RWPE1 (cell line): ENCODE results near the gene TMA7.

Source experiments
- CTCF ChIA-PET: fragments of 350-600 bp; sonication (Branson Sonifier 250); formaldehyde crosslinking; extraction: SDS; loops from one replicate; lab custom pipeline; 2021; lab: Yijun Ruan, JAX
- POLR2A ChIA-PET: fragments of 400-600 bp; formaldehyde crosslinking; extraction: SDS; loops from one replicate; lab custom pipeline; 2020; ENCODE audit warnings: antibody characterized with exemption; ENCODE audit not compliant: low non-redundant PET; lab: Yijun Ruan, JAX
- DNase-seq: peaks from one replicate; pipeline ENCODE4 v3.0.0; 2012; ENCODE audit warnings: low spot score
- H3K27ac ChIP-seq: fragments of 450-650 bp; 2 replicates; pipeline ENCODE4 v1.5.1; 2017
- TF ChIP-seq, protein P1 (sequence below): fragments of 450-650 bp; conservative IDR thresholded peaks from 2 replicates; pipeline ENCODE4 v1.5.1; 2017; ENCODE audit warnings: low read depth, mild to moderate bottlenecking

The TMA7 gene

DNA sequence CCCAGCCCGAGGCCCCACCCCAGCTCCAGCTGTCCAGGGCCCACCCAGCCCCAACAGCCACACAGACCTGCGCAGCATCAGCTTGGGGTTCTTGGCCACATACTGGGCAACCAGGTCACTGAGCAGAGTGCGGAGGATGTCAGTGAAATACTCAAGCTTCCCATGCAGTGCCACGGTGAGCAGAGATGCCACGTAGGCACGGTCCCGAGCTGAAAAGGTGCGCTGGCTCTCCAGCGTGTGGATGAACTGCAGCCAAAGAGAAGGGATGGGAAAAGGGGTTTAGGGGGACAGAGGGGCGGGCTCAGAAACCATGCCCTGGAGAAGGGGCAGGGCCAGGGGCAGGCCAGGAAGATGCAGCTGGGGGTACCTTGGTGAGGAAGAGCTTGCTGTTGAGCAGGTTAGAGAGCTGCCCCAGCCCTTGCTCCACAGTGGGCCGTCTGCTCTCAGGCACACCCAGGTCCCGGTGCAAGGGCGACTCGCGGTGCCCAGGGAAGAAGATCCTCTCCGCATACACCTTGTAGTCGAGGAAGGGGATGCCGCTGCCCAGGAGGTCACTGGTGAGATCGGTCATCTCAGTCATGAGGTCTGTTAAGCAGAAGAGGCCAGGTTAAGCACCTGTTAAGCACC lies 27.6 kb upstream of the TMA7 start:
- ChIA-PET POLR2A (no interaction called here), CTCF (no interaction called here)
- DNase-seq = no peak
- TF ChIP-seq, protein P1, sequence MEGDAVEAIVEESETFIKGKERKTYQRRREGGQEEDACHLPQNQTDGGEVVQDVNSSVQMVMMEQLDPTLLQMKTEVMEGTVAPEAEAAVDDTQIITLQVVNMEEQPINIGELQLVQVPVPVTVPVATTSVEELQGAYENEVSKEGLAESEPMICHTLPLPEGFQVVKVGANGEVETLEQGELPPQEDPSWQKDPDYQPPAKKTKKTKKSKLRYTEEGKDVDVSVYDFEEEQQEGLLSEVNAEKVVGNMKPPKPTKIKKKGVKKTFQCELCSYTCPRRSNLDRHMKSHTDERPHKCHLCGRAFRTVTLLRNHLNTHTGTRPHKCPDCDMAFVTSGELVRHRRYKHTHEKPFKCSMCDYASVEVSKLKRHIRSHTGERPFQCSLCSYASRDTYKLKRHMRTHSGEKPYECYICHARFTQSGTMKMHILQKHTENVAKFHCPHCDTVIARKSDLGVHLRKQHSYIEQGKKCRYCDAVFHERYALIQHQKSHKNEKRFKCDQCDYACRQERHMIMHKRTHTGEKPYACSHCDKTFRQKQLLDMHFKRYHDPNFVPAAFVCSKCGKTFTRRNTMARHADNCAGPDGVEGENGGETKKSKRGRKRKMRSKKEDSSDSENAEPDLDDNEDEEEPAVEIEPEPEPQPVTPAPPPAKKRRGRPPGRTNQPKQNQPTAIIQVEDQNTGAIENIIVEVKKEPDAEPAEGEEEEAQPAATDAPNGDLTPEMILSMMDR = no peak
- H3K27ac ChIP-seq = peak overlapping the region; percentile 99

- ChIA-PET POLR2A (no interaction called here), CTCF (no interaction called here)
- no peak for DNase-seq
- peak overlapping the region; percentile 99 for H3K27ac ChIP-seq
- TF ChIP-seq, protein P1 = no peak
Measured at GRCh38 chr3:48413086-48413485, 27.0 kb upstream of the TMA7 start.

GRCh38 chr3:48413611-48414010 lies 26.4 kb upstream of the TMA7 start:
- peak overlapping the region; percentile 99 for H3K27ac ChIP-seq
- TF ChIP-seq, protein P1 = no peak
- no peak for DNase-seq
- ChIA-PET CTCF (no interaction called here), POLR2A (no interaction called here)

- TF ChIP-seq, protein P1 = no peak
- peak overlapping the region; percentile 99 for H3K27ac ChIP-seq
- ChIA-PET CTCF (interaction anchor here (1.1 kb wide), 1 partner anchor 21 kb away, joined by 6 read pairs; no protein-coding TSS in a partner anchor), POLR2A (no interaction called here)
- no peak for DNase-seq
Measured at GRCh38 chr3:48414376-48415250, 25.4 kb upstream of the TMA7 start.

DNA sequence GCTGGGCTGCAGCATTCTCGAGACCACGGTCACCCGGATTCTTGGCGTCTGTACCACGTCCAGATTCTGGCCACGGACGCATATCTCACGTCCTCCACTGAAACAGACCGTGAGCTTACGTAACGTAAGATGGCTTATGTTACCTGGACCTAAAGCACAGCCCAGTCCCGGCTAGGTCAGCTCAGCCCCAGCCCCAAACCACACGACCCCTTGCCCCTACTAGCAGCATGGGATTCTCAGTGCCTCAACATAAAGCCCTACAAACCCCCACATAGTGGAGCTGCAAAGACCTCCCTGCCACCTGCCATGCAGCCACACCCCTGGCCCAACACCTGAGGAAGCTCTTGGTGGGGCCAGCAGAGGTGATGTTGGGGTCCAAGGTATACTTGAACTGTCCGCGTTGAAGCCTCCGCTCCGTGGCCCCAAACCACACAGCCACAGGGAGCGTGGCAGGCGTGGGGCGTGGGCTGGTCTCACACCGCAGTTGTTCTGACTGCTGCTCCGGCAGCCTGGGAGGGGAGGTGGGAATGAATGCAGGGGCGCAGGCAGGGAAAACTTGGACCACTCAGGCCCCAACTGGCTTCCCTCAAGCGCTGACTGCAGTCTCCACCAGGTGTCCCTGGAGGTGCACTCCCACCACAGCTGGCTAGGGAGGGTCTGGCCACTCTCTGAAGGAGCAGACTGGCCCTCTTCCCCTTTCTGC lies 24.7 kb upstream of the TMA7 start:
- ChIA-PET CTCF (interaction anchor here (0.6 to 1.4 kb wide), 3 partner anchors 14 to 21 kb away, joined by 3 to 5 read pairs (median 5); no protein-coding TSS in a partner anchor), POLR2A (no interaction called here)
- no peak for DNase-seq
- TF ChIP-seq, protein P1 = no peak
- peak overlapping the region; percentile 99 for H3K27ac ChIP-seq

- ChIA-PET POLR2A (no interaction called here), CTCF (interaction anchor here (1.2 to 1.4 kb wide), 2 partner anchors 15 to 20 kb away, joined by 3 to 5 read pairs; no protein-coding TSS in a partner anchor)
- DNase-seq = no peak
- TF ChIP-seq, protein P1 = no peak
- H3K27ac ChIP-seq = peak overlapping the region; percentile 99
Measured at GRCh38 chr3:48416091-48416505, 24.0 kb upstream of the TMA7 start.
